Measurements from ENCODE around the gene RGS8.
"Not testable (repeated sequence)": the region's sequence is repeated elsewhere in the genome, so short reads cannot be mapped to it uniquely, and the experiment has no call there.

RGS8 gene

DNA sequence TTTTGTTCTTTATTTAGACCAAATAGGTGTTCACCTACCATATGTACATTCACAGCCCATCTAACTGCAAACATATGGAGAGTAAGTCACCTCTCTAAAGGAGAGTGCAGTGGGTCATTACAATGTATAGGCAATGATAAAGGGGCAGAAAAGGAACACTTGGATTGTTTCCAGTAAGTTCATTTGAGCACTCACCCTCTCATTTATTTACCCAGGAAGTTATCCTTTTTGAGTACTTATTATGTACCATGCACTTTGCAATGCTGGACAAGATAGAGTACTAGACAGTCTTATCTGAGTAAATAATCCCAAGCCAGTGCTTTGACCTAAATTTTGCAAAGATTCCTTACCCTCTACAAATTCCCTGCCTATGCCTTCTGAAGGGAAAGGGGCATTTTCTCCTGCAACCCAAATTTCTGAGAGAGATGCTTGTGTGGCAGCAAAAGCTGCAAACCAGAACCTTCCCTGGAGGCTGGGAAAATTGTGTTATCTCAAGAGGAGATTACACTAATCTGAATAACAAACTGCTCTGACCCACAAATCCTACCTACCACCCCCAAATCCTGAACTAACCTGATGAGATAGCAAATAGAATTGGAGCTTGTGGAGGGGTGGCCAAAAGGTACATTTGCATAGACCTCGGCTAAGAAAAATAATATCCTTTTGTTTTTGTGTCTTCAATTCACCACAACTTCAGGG lies 18.6 kb upstream of the RGS8 start:
- H3K27ac ChIP-seq = peak overlapping the region; percentile 84
- TF ChIP-seq, protein P1, sequence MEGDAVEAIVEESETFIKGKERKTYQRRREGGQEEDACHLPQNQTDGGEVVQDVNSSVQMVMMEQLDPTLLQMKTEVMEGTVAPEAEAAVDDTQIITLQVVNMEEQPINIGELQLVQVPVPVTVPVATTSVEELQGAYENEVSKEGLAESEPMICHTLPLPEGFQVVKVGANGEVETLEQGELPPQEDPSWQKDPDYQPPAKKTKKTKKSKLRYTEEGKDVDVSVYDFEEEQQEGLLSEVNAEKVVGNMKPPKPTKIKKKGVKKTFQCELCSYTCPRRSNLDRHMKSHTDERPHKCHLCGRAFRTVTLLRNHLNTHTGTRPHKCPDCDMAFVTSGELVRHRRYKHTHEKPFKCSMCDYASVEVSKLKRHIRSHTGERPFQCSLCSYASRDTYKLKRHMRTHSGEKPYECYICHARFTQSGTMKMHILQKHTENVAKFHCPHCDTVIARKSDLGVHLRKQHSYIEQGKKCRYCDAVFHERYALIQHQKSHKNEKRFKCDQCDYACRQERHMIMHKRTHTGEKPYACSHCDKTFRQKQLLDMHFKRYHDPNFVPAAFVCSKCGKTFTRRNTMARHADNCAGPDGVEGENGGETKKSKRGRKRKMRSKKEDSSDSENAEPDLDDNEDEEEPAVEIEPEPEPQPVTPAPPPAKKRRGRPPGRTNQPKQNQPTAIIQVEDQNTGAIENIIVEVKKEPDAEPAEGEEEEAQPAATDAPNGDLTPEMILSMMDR (conservative IDR thresholded peaks at IDR 0.05) = no peak

DNA sequence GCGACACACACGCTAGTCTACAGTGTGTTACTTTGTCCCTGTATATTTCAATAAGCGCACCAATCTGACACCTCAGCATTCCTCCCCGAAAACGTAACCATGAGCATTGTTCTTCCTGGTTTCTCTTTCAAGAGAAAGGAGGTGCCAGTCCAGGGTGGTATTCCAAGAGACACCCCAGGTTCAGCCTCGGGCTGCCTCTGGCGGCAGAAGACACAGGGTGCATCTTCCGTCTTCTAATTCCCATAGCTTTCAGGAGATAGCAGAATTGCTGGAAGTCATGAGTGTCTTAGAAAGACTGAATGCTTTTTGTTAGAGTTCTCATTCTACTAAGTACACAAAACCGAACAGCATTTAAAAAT lies 15.9 kb upstream of the RGS8 start:
- no peak overlapping the region for H3K27ac ChIP-seq
- TF ChIP-seq, protein P1 (conservative IDR thresholded peaks at IDR 0.05) = no peak

DNA sequence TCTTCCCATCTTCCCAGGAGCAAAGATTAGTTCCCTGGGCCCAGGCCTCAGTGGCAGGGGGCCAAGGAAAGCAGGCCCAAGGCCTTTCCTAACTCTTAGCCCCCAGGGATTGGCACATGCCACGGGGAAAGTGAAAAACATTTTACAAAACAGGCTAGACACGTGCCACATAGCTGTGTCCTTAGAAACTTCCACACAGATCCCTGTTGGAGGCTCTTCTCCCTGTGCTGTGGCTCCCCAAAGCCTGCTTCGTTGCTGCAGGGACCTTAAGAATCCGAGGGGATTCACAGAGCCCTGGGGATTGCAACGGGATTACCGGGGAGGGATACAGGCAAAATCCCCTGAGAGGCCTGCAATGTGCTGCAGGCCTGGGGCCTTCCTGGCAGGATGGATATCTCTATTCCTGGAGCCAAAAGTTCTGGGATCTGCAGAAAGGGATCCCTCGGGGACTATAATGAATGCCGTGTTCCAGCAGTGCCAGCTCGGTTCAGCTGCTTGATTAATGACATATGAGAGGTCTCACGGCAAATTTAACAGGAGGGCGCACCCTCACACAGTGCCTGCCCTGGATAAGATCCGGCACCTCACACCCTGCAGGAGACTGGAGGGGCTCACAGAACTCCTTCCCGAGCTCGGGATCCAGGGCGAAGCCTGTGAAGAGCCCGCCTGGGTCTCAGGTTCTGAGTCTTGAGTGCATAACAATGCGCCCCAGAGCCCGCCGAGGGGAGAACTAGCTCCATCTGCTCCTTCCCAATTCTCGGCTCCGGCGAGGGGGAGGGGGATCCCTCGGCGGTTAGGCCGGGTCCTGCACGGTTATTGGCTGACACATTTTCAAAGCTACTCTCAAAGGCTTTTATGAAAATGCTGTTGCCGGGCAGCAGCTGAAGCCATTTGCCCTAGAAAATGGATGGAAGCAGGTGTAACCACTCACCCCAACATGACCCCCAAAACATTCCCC lies 15.3 kb upstream of the RGS8 start:
- no peak overlapping the region; the same call in 1 of the 2 replicates for H3K27ac ChIP-seq
- TF ChIP-seq, protein P1 (conservative IDR thresholded peaks at IDR 0.05) = no peak

DNA sequence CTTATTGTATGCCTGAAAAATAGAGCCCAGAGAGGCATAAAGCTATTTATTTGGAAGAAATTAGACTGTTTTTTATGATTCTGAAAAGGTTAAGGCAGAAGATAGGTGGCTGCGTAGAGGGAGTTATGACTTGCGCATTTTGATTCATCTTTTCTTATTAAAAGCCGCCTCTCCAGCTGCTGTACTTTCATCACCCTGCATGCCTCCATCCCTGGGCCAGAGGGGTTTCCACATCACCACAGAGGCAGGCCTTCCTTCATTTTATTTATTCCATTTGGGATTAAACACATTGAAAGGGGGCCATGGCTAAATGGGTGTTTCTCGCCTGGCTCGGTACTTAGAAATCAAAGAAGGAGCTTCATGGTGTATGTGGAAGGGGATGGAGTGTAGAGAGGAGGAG lies 14.6 kb upstream of the RGS8 start:
- TF ChIP-seq, protein P1 (conservative IDR thresholded peaks at IDR 0.05) = no peak
- H3K27ac ChIP-seq = no peak overlapping the region; the same call in 1 of the 2 replicates

DNA sequence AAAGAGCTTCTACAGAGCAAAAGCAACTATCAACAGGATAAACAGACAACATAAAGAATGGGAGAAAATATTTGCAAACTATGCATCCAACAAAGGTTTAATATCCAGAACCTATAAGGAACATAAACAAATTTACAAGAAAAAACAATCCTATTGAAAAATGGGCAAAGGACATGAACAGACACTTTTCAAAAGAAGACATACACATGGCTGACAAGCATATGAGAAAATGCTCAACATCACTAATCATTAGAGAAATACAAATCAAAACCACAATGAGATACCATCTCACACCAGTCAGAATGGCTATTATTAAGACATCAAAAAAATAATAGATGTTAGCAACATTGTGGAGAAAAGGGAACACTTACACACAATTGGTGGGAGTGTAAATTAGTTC lies 8.8 kb upstream of the RGS8 start:
- H3K27ac ChIP-seq = not testable (repeated sequence)

DNA sequence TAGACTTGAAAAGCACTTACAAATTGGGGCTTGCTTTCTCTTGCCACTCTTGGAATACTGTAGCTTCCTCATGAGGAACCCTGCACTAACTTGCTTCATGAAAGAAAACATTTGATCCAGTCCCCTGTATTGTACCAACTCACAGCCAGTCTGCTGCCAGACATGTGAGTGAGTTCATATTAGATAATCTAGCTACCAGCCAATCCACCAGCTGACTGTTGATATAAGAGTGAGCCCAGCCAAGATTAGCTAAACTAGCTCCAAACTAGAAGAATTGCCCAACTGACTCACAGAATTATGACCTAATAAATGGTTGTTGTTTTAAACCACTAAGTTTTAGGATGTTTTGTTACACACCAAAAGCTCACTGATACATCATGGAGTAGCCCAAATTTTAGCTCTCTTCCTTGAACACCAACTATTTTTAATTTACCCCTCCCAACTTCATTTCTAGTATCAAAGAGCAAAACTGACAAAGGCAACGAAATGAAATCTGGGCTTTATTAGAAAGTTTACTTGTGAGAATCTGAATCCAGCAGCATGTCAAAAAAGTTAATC lies 6.6 kb upstream of the RGS8 start:
- TF ChIP-seq, protein P1 (conservative IDR thresholded peaks at IDR 0.05) = no peak
- H3K27ac ChIP-seq = no peak overlapping the region

DNA sequence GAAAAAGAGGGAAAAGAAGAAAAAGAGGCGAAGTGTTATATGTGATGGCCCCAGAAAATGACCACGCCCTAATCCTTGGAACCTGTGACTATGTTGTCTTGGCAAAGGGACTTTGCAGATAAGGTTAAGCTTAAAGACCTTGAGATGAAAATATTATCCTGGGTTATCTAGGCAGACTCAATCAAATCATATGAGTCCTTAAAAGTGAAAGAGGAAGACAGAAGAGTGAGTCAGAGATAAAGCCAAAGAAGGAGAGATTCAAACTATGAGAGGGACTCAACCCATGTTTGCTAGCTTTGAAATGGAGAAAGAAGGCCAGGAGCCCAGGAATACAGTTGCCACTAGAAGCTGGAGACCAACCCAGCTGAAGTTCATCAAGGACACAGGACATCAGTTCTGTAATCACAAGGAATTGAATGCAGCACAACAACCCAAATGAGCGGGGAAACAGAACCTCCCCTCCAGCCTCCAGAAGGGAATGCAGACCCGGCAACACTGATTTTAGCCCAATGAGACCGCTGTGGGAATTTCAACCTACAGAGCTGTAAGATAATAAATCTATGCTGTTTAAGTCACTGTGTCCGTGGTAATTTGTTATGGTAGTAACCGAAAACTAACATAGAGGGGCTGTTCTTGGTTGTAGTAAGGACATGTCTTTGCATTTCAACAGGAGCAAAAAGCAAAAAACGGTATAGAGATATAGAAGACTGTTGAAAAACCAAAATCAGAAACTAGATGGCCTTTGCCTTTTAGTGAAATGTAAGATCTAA lies 4.2 kb upstream of the RGS8 start:
- TF ChIP-seq, protein P1 (conservative IDR thresholded peaks at IDR 0.05) = no peak
- peak overlapping the region; percentile 24; the same call in 1 of the 2 replicates for H3K27ac ChIP-seq

Data from VCaP (cell line).